ENCODE data around the gene CMYA5.
A peak's percentile ranks its signal among the peaks of the same experiment; 100 is the strongest.
"Not testable (repeated sequence)": the region's sequence is repeated elsewhere in the genome, so short reads cannot be mapped to it uniquely, and the experiment has no call there.

Gene CMYA5

GRCh38 chr5:79762929-79763328 is 73.3 kb downstream of the CMYA5 start:
- Histone ChIP-seq H3K27ac (no peak overlapping the region), H3K36me3 (replicated peaks) (no peaks in the 10 kb centered on the region), H3K4me3 (ENCODE audit: low read depth, low read length) (no peak overlapping the region), H3K27me3 (replicated peaks) (no peaks in the 10 kb centered on the region)
- no peak for TF ChIP-seq CTCF (IDR thresholded peaks at IDR 0.05; ENCODE audit: low read depth, low read length, missing control alignments)
- no peak for DNase-seq
- in situ Hi-C loops (cut with HindIII; ENCODE audit: low pct_ligation_motif_present, low sequenced_read_pairs) = no loop called here

- H3K27ac ChIP-seq; H3K27me3 ChIP-seq (replicated peaks); DNase-seq; H3K4me3 ChIP-seq (ENCODE audit: low read depth, low read length); H3K36me3 ChIP-seq (replicated peaks); in situ Hi-C loops (cut with HindIII; ENCODE audit: low pct_ligation_motif_present, low sequenced_read_pairs): not testable (repeated sequence)
Observed at GRCh38 chr5:79764147-79764546, 74.5 kb downstream of the CMYA5 start.

GRCh38 chr5:79771387-79771786 is 81.8 kb downstream of the CMYA5 start:
- in situ Hi-C loops (cut with HindIII; ENCODE audit: low pct_ligation_motif_present, low sequenced_read_pairs) = no loop called here
- Histone ChIP-seq H3K36me3 (replicated peaks) (no peaks in the 10 kb centered on the region), H3K27me3 (replicated peaks) (no peaks in the 10 kb centered on the region), H3K27ac (no peak overlapping the region), H3K4me3 (ENCODE audit: low read depth, low read length) (no peak overlapping the region)
- no peak for TF ChIP-seq CTCF (IDR thresholded peaks at IDR 0.05; ENCODE audit: low read depth, low read length, missing control alignments)
- peak; percentile 9 for DNase-seq

GRCh38 chr5:79772651-79773050 is 83.0 kb downstream of the CMYA5 start:
- Histone ChIP-seq H3K27ac (no peak overlapping the region), H3K4me3 (ENCODE audit: low read depth, low read length) (no peak overlapping the region), H3K36me3 (replicated peaks) (no peaks in the 10 kb centered on the region), H3K27me3 (replicated peaks) (no peaks in the 10 kb centered on the region)
- no peak for TF ChIP-seq CTCF (IDR thresholded peaks at IDR 0.05; ENCODE audit: low read depth, low read length, missing control alignments)
- in situ Hi-C loops (cut with HindIII; ENCODE audit: low pct_ligation_motif_present, low sequenced_read_pairs) = no loop called here
- no peak for DNase-seq

- TF ChIP-seq CTCF (IDR thresholded peaks at IDR 0.05; ENCODE audit: low read depth, low read length, missing control alignments) = no peak
- H3K36me3 ChIP-seq (replicated peaks) = no peaks in the 10 kb centered on the region
- H3K4me3 ChIP-seq (ENCODE audit: low read depth, low read length) = no peak overlapping the region
- no peak for DNase-seq
- no peak overlapping the region for H3K27ac ChIP-seq
- no peaks in the 10 kb centered on the region for H3K27me3 ChIP-seq (replicated peaks)
- in situ Hi-C loops (cut with HindIII; ENCODE audit: low pct_ligation_motif_present, low sequenced_read_pairs) = no loop called here
Observed at GRCh38 chr5:79773612-79774011, 84.0 kb downstream of the CMYA5 start.

GRCh38 chr5:79774171-79774854 is 84.7 kb downstream of the CMYA5 start:
- H3K36me3 ChIP-seq (replicated peaks) = no peaks in the 10 kb centered on the region
- TF ChIP-seq CTCF (IDR thresholded peaks at IDR 0.05; ENCODE audit: low read depth, low read length, missing control alignments) = peak; percentile 60
- no peak for DNase-seq
- H3K27ac ChIP-seq = no peak overlapping the region
- no peak overlapping the region for H3K4me3 ChIP-seq (ENCODE audit: low read depth, low read length)
- H3K27me3 ChIP-seq (replicated peaks) = no peaks in the 10 kb centered on the region
- in situ Hi-C loops (cut with HindIII; ENCODE audit: low pct_ligation_motif_present, low sequenced_read_pairs) = no loop called here

All from brain microvascular endothelial cell (primary cell).